Astrocyte of the spinal cord (primary cell): ENCODE results near the gene CNGA1.
A peak's percentile ranks its signal among the peaks of the same experiment; 100 is the strongest.

Source experiments
- DNase-seq: peaks from one replicate; pipeline ENCODE4 v3.0.0; 2011; ENCODE audit warnings: low read depth, low spot score
- H3K4me3 ChIP-seq: 2 replicates; pipeline ENCODE4 v1.5.1; 2011; ENCODE audit warnings: low read depth, mild to moderate bottlenecking, low read length, moderate library complexity
- in situ Hi-C: cut with HindIII; loops from 2 replicates; pipeline ENCODE4 v1.10.0; 2017; ENCODE audit warnings: low sequenced_read_pairs
- TF ChIP-seq, protein P1 (sequence below): IDR thresholded peaks from 2 replicates; pipeline ENCODE4 v1.5.1; 2012; ENCODE audit warnings: low read depth, mild to moderate bottlenecking, low read length, inconsistent platforms

CNGA1 gene

DNA sequence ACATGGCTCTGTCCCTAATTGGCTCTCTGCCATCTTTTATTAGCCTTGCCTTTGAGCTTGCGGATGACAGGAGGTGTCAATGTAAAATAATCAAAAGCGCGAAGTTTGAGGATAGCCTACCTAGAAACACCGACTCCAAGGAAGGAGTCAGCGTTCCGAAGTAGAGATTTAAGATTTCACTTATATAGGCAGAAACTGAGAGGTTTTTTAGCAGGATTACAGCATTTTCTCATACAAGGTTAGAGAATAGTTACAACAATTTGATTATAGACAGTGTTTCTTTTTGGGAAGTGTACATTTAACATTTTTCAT lies 101.6 kb downstream of the CNGA1 start:
- TF ChIP-seq, protein P1, sequence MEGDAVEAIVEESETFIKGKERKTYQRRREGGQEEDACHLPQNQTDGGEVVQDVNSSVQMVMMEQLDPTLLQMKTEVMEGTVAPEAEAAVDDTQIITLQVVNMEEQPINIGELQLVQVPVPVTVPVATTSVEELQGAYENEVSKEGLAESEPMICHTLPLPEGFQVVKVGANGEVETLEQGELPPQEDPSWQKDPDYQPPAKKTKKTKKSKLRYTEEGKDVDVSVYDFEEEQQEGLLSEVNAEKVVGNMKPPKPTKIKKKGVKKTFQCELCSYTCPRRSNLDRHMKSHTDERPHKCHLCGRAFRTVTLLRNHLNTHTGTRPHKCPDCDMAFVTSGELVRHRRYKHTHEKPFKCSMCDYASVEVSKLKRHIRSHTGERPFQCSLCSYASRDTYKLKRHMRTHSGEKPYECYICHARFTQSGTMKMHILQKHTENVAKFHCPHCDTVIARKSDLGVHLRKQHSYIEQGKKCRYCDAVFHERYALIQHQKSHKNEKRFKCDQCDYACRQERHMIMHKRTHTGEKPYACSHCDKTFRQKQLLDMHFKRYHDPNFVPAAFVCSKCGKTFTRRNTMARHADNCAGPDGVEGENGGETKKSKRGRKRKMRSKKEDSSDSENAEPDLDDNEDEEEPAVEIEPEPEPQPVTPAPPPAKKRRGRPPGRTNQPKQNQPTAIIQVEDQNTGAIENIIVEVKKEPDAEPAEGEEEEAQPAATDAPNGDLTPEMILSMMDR = no peak
- H3K4me3 ChIP-seq = peak overlapping the region; percentile 73
- in situ Hi-C loops = no loop called here
- DNase-seq = no peak

GRCh38 chr4:47914220-47914925 lies 102.1 kb downstream of the CNGA1 start, which contains the start of gene NFXL1:
TSS of gene NFXL1 (minus strand) at chr4:47914583. CDS start at chr4:47914203, 380 bp downstream.
- in situ Hi-C loops = no loop called here
- peak within 1 kb of the TSS; percentile 73 for H3K4me3 ChIP-seq
- TF ChIP-seq, protein P1 = no peak
- peak; percentile 99 for DNase-seq

- in situ Hi-C loops = no loop called here
- TF ChIP-seq, protein P1 = no peak
- peak overlapping the region; percentile 73 for H3K4me3 ChIP-seq
- peak; percentile 14 for DNase-seq
Observed at GRCh38 chr4:47913861-47914219, 102.6 kb downstream of the CNGA1 start.

GRCh38 chr4:47913330-47913729 lies 103.2 kb downstream of the CNGA1 start:
- peak overlapping the region; percentile 73 for H3K4me3 ChIP-seq
- in situ Hi-C loops = no loop called here
- DNase-seq = peak; percentile 30
- TF ChIP-seq, protein P1 = no peak

GRCh38 chr4:47907089-47907646 lies 109.3 kb downstream of the CNGA1 start:
- DNase-seq = no peak
- in situ Hi-C loops = no loop called here
- TF ChIP-seq, protein P1 = no peak
- no peak overlapping the region for H3K4me3 ChIP-seq

GRCh38 chr4:47899639-47900038 lies 116.8 kb downstream of the CNGA1 start:
- DNase-seq = no peak
- no peak overlapping the region for H3K4me3 ChIP-seq
- in situ Hi-C loops = no loop called here
- TF ChIP-seq, protein P1 = no peak
